Measurements from ENCODE around the gene CPAMD8. TPM values are rescaled to one million over a fixed set of nuclear protein-coding genes. Genes with fewer than 3 reads are reported as not detected.

The CPAMD8 gene
- total RNA-seq, 6 experiments from 2014 or later: 0.90 to 1.8 (median 1.2) TPM

DNA sequence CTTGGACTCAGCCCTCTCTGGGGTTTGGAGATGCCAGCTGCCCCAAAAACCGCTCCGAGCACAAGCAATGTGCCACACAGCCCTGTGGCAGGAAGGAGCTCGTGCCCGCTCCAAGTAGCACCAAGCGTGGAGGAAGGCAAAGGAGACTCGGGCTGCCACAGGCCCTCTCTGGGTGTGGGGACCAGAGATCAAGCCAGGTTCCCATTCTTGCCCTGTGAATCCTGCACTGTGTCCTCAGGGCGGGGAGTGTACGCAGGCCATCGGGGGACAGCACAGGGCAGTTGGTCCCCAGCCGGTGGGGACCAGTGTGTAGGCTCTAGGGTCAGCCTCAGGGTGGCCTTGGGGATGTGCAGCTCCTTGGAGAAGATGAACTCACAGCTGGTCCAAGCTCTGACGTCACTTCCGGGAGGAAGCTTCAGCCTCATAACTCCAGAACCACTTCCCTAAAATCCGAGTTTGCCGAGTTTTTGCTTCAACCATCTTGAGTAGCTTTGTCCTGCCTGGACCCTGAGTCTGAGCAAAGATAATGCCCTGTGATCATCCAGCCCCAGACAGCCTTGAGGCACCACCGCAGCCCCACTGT lies 9.3 kb upstream of the CPAMD8 start:
- ATAC-seq: peak in 3 of 4 donors; percentile 24 to 45 (median 28)
- 0% methylated on average over 1 of the region's 15 CpGs for WGBS (ENCODE audit: insufficient coverage, low coverage, low lambda C conversion rate, missing lambda C conversion rate)
- DNase-seq: peak in 1 of 3 donors; percentile 35
- intact Hi-C loops (cut with DNase I): no loop called here
- Histone ChIP-seq H3K27me3 (no peaks in the 10 kb centered on the region), H3K4me1 (no peaks in the 10 kb centered on the region), H3K4me3 (no peak overlapping the region), H3K36me3 (no peaks in the 10 kb centered on the region), H3K9me3 (no peaks in the 10 kb centered on the region), H3K27ac (no peak overlapping the region)
- TF ChIP-seq, protein P1, sequence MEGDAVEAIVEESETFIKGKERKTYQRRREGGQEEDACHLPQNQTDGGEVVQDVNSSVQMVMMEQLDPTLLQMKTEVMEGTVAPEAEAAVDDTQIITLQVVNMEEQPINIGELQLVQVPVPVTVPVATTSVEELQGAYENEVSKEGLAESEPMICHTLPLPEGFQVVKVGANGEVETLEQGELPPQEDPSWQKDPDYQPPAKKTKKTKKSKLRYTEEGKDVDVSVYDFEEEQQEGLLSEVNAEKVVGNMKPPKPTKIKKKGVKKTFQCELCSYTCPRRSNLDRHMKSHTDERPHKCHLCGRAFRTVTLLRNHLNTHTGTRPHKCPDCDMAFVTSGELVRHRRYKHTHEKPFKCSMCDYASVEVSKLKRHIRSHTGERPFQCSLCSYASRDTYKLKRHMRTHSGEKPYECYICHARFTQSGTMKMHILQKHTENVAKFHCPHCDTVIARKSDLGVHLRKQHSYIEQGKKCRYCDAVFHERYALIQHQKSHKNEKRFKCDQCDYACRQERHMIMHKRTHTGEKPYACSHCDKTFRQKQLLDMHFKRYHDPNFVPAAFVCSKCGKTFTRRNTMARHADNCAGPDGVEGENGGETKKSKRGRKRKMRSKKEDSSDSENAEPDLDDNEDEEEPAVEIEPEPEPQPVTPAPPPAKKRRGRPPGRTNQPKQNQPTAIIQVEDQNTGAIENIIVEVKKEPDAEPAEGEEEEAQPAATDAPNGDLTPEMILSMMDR (IDR thresholded peaks at IDR 0.05): no peak
- TF ChIP-seq POLR2A (IDR thresholded peaks at IDR 0.05): no peak

DNA sequence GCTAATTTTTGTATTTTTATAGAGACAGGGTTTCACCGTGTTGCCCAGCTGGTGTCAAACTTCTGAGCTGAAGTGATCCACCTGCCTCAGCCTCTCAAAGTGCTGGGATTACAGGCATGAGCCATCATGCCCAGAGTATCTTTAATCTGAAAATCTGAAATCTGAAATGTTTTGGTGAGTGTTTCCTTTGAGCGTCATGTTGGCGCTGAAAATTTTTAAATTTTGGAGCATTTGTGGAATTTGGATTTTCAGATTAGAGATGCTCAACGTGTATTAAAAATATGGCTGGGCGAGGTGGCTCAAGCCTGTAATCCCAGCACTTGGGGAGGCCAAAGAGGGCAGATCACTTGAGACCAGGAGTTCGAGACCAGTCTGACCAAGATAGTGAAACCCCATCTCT lies 5.1 kb upstream of the CPAMD8 start:
- DNase-seq: no peak
- H3K4me1 ChIP-seq: no peaks in the 10 kb centered on the region
- no peaks in the 10 kb centered on the region for H3K27me3 ChIP-seq
- no peak for ATAC-seq
- no peak overlapping the region for H3K4me3 ChIP-seq
- H3K36me3 ChIP-seq: no peaks in the 10 kb centered on the region
- 60% methylated on average over 6 of the region's 6 CpGs for WGBS (ENCODE audit: insufficient coverage, low coverage, low lambda C conversion rate, missing lambda C conversion rate)
- TF ChIP-seq POLR2A (IDR thresholded peaks at IDR 0.05): no peak
- TF ChIP-seq, protein P1 (IDR thresholded peaks at IDR 0.05): no peak
- no peak overlapping the region for H3K27ac ChIP-seq
- intact Hi-C loops (cut with DNase I): no loop called here
- no peaks in the 10 kb centered on the region for H3K9me3 ChIP-seq

DNA sequence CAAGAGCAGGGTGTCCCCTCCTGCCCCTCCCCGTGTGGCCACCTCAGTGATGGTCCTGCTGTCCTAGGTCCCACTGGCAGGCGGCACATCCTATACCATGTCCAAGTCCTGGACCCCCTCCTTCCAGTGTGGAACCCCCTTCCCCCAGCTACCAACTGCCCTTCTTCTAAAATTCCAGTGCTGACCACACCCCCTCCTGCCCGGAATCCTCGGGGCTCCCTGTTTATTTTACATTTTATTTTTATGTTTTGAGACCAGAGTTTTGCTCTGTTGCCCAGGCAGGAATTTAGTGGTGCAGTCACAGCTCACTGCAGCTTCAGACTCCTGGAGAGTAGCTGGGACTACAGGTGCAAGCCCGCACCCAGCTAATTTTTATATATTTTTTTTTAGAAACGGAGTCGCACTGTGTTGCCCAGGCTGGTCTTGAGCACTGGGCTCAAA lies 945 bp upstream of the CPAMD8 start:
- no peaks in the 10 kb centered on the region for H3K9me3 ChIP-seq
- H3K4me1 ChIP-seq: no peaks in the 10 kb centered on the region
- no peaks in the 10 kb centered on the region for H3K36me3 ChIP-seq
- no peak overlapping the region for H3K4me3 ChIP-seq
- ATAC-seq (no peak), DNase-seq (no peak)
- H3K27ac ChIP-seq: no peak overlapping the region
- TF ChIP-seq POLR2A (IDR thresholded peaks at IDR 0.05): no peak
- TF ChIP-seq, protein P1 (IDR thresholded peaks at IDR 0.05): no peak
- no peaks in the 10 kb centered on the region for H3K27me3 ChIP-seq
- intact Hi-C loops (cut with DNase I): no loop called here
- WGBS (ENCODE audit: insufficient coverage, low coverage, low lambda C conversion rate, missing lambda C conversion rate): 50% methylated on average over 5 of the region's 7 CpGs

DNA sequence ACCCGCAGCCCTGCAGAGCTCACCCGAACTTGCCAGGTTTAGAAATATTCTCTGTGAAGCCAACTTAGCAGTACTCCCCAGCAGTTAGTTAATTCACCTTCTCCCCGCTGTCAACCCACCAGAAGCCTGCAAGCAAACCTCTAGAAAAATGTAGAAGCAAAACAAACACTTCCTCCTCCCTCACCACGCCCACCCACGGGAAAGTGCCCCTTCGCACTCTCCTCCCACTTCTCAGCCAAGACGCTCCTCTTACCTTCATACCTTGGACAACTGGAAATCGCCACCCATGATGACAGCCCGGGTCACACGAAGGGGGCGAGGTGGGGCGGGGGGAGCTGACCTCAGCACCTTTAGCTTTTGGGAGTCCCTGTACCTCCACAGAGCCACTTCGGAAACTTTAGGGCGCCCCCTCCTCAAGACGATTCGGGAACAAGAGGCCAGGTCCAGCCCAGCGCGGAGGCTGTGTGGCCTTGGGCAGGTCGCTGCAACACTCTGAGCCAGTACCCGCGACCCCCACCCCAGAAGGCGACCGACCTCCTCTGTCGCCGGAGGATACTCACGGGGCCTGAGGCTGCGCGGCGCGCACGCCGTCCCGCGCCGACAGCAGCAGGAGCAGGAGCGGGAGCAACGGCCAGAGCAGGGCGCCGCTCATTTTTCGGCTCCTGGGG lies 485 bp downstream of the CPAMD8 start:
- 2% methylated on average over 12 of the region's 40 CpGs for WGBS (ENCODE audit: insufficient coverage, low coverage, low lambda C conversion rate, missing lambda C conversion rate)
- ATAC-seq (peak in 3 of 4 donors; percentile 5 to 50 (median 24)), DNase-seq (no peak)
- intact Hi-C loops (cut with DNase I): no loop called here
- Histone ChIP-seq H3K27me3 (no peaks in the 10 kb centered on the region), H3K9me3 (no peaks in the 10 kb centered on the region), H3K4me3 (peak overlapping the region in 1 of 3 donors; percentile 19), H3K4me1 (no peaks in the 10 kb centered on the region), H3K36me3 (no peaks in the 10 kb centered on the region), H3K27ac (no peak overlapping the region)
- TF ChIP-seq, protein P1 (IDR thresholded peaks at IDR 0.05): no peak
- no peak for TF ChIP-seq POLR2A (IDR thresholded peaks at IDR 0.05)

All from right lobe of liver (tissue), 6 donors.